Stimulated activated naive B cell treated with anti-CD40 and anti-IgM and Interleukin-4, amounts not matched to agents 10 μg/mL and 1 μg/mL and 100 μg/mL, for 72 hours (primary cell): ENCODE data around the gene HTRA3.

Experiments
- ATAC-seq, 2 donors: fragments of 150-1000 bp; cut with Tn5 transposase; replicated peaks; 2 replicates each; pipeline ENCODE4 v1.10.0; 2021; ENCODE audit warnings: moderate library complexity in 1 of 2
- DNase-seq: peaks from one replicate; pipeline ENCODE4 v3.0.0; 2021
- H3K27ac Mint-ChIP-seq: one replicate; pipeline ENCODE4 v1.8.0; 2022; ENCODE audit warnings: mild to moderate bottlenecking, mixed read lengths
- H3K27me3 Mint-ChIP-seq, 2 donors: one replicate each; pipeline ENCODE4 v1.8.0; 2022; ENCODE audit warnings: mixed read lengths in 2 of 2
- H3K36me3 Mint-ChIP-seq, 2 donors: one replicate each; pipeline ENCODE4 v1.8.0; 2022; ENCODE audit warnings: mixed read lengths in 2 of 2, mild to moderate bottlenecking in 1 of 2
- H3K4me1 Mint-ChIP-seq, 2 donors: one replicate each; pipeline ENCODE4 v1.8.0; 2022; ENCODE audit warnings: mixed read lengths in 2 of 2, mild to moderate bottlenecking in 1 of 2
- H3K4me3 Mint-ChIP-seq, 2 donors: one replicate each; pipeline ENCODE4 v1.8.0; 2022; ENCODE audit warnings: mild to moderate bottlenecking in 2 of 2, mixed read lengths in 2 of 2, moderate library complexity in 1 of 2
- H3K9me3 Mint-ChIP-seq, 2 donors: one replicate each; pipeline ENCODE4 v1.8.0; 2022; ENCODE audit warnings: mixed read lengths in 2 of 2, mild to moderate bottlenecking in 1 of 2

Gene HTRA3

GRCh38 chr4:8248091-8248490 lies 21.5 kb upstream of the HTRA3 start:
- DNase-seq (no peak), ATAC-seq (no peak)
- Mint-ChIP-seq H3K9me3 (no peaks in the 10 kb centered on the region), H3K36me3 (no peaks in the 10 kb centered on the region), H3K4me3 (no peak overlapping the region), H3K27me3 (peaks cover 3 to 7% of the 10 kb centered on the region in 2 donors), H3K4me1 (no peaks in the 10 kb centered on the region), H3K27ac (no peak overlapping the region)

- peaks cover 0 to 2% of the 10 kb centered on the region in 2 donors for H3K9me3 Mint-ChIP-seq
- H3K27me3 Mint-ChIP-seq: peaks cover 3 to 7% of the 10 kb centered on the region in 2 donors
- no peak overlapping the region for H3K27ac Mint-ChIP-seq
- H3K4me1 Mint-ChIP-seq: no peaks in the 10 kb centered on the region
- no peak overlapping the region for H3K4me3 Mint-ChIP-seq
- ATAC-seq (no peak), DNase-seq (no peak)
- H3K36me3 Mint-ChIP-seq: no peaks in the 10 kb centered on the region
These were observed 19.3 kb upstream of the HTRA3 start for GRCh38 chr4:8250227-8250626.

- Mint-ChIP-seq H3K27ac (no peak overlapping the region), H3K27me3 (peaks cover 3 to 7% of the 10 kb centered on the region in 2 donors), H3K36me3 (no peaks in the 10 kb centered on the region), H3K9me3 (peaks cover 0 to 2% of the 10 kb centered on the region in 2 donors), H3K4me1 (no peaks in the 10 kb centered on the region), H3K4me3 (no peak overlapping the region)
- DNase-seq (no peak), ATAC-seq (no peak)
These were observed 18.9 kb upstream of the HTRA3 start for GRCh38 chr4:8250637-8251036.

GRCh38 chr4:8251110-8251883 lies 18.3 kb upstream of the HTRA3 start:
- no peaks in the 10 kb centered on the region for H3K36me3 Mint-ChIP-seq
- no peak overlapping the region for H3K4me3 Mint-ChIP-seq
- no peaks in the 10 kb centered on the region for H3K4me1 Mint-ChIP-seq
- peaks cover 3 to 7% of the 10 kb centered on the region in 2 donors for H3K27me3 Mint-ChIP-seq
- DNase-seq (no peak), ATAC-seq (no peak)
- no peak overlapping the region for H3K27ac Mint-ChIP-seq
- H3K9me3 Mint-ChIP-seq: peaks cover 0 to 2% of the 10 kb centered on the region in 2 donors

GRCh38 chr4:8252301-8253173 lies 17.0 kb upstream of the HTRA3 start:
- Mint-ChIP-seq H3K27ac (no peak overlapping the region), H3K4me3 (no peak overlapping the region), H3K4me1 (no peaks in the 10 kb centered on the region), H3K36me3 (no peaks in the 10 kb centered on the region), H3K27me3 (peaks cover 3 to 7% of the 10 kb centered on the region in 2 donors), H3K9me3 (peaks cover 0 to 2% of the 10 kb centered on the region in 2 donors)
- no peak for DNase-seq
- no peak for ATAC-seq

- no peak overlapping the region for H3K4me3 Mint-ChIP-seq
These were observed 15.5 kb upstream of the HTRA3 start for GRCh38 chr4:8254076-8254475.

GRCh38 chr4:8255698-8256441 lies 13.7 kb upstream of the HTRA3 start:
- no peak overlapping the region for H3K27ac Mint-ChIP-seq
- H3K36me3 Mint-ChIP-seq: no peaks in the 10 kb centered on the region
- no peak overlapping the region for H3K4me3 Mint-ChIP-seq
- ATAC-seq: no peak
- H3K27me3 Mint-ChIP-seq: peaks cover 0 to 4% of the 10 kb centered on the region in 2 donors
- peaks cover 0 to 2% of the 10 kb centered on the region in 2 donors for H3K9me3 Mint-ChIP-seq
- no peaks in the 10 kb centered on the region for H3K4me1 Mint-ChIP-seq
- DNase-seq: no peak

More at GRCh38 chr4:8254076-8254475, 15.5 kb upstream of the HTRA3 start:
- ATAC-seq (no peak), DNase-seq (no peak)
- Mint-ChIP-seq H3K27me3 (peaks cover 0 to 7% of the 10 kb centered on the region in 2 donors), H3K9me3 (peaks cover 0 to 2% of the 10 kb centered on the region in 2 donors), H3K36me3 (no peaks in the 10 kb centered on the region), H3K27ac (no peak overlapping the region), H3K4me1 (no peaks in the 10 kb centered on the region)

- peaks cover 0 to 2% of the 10 kb centered on the region in 2 donors for H3K9me3 Mint-ChIP-seq
- DNase-seq (no peak), ATAC-seq (no peak)
- H3K27ac Mint-ChIP-seq: no peak overlapping the region
- no peaks in the 10 kb centered on the region for H3K36me3 Mint-ChIP-seq
- H3K4me3 Mint-ChIP-seq: no peak overlapping the region
- H3K4me1 Mint-ChIP-seq: no peaks in the 10 kb centered on the region
- peaks cover 0 to 4% of the 10 kb centered on the region in 2 donors for H3K27me3 Mint-ChIP-seq
These were observed 11.7 kb upstream of the HTRA3 start for GRCh38 chr4:8257854-8258253.

- H3K36me3 Mint-ChIP-seq: no peaks in the 10 kb centered on the region
- no peak for DNase-seq
- peaks cover 3 to 9% of the 10 kb centered on the region in 2 donors for H3K27me3 Mint-ChIP-seq
- H3K27ac Mint-ChIP-seq: no peak overlapping the region
- H3K4me3 Mint-ChIP-seq: no peak overlapping the region
- ATAC-seq: no peak
- H3K9me3 Mint-ChIP-seq: peaks cover 0 to 2% of the 10 kb centered on the region in 2 donors
- peaks cover 0 to 1% of the 10 kb centered on the region in 2 donors for H3K4me1 Mint-ChIP-seq
These were observed 10.9 kb upstream of the HTRA3 start for GRCh38 chr4:8258552-8259212.

- Mint-ChIP-seq H3K36me3 (no peaks in the 10 kb centered on the region), H3K4me1 (peaks cover 0 to 2% of the 10 kb centered on the region in 2 donors), H3K27ac (no peak overlapping the region), H3K9me3 (no peaks in the 10 kb centered on the region), H3K27me3 (peaks cover 6 to 16% of the 10 kb centered on the region in 2 donors), H3K4me3 (no peak overlapping the region)
- DNase-seq: no peak
- no peak for ATAC-seq
These were observed 9.7 kb upstream of the HTRA3 start for GRCh38 chr4:8259743-8260430.

GRCh38 chr4:8260656-8261111 lies 8.9 kb upstream of the HTRA3 start:
- Mint-ChIP-seq H3K9me3 (no peaks in the 10 kb centered on the region), H3K27ac (no peak overlapping the region), H3K4me1 (peaks cover 0 to 2% of the 10 kb centered on the region in 2 donors), H3K4me3 (no peak overlapping the region), H3K27me3 (peaks cover 11 to 19% of the 10 kb centered on the region in 2 donors), H3K36me3 (no peaks in the 10 kb centered on the region)
- no peak for ATAC-seq
- DNase-seq: no peak

GRCh38 chr4:8261851-8262535 lies 7.6 kb upstream of the HTRA3 start:
- Mint-ChIP-seq H3K4me1 (peaks cover 0 to 2% of the 10 kb centered on the region in 2 donors), H3K27me3 (peaks cover 15 to 22% of the 10 kb centered on the region in 2 donors), H3K27ac (no peak overlapping the region), H3K36me3 (no peaks in the 10 kb centered on the region), H3K4me3 (no peak overlapping the region), H3K9me3 (no peaks in the 10 kb centered on the region)
- no peak for DNase-seq
- no peak for ATAC-seq
